SU-DHL-6 (cell line): ENCODE measurements around the gene HTR3B.

ENCODE experiments used
- H2AFZ ChIP-seq: fragments of 200-600 bp; sonication (generic); 2 replicates; pipeline ENCODE4 v1.6.1; 2014; ENCODE audit warnings: low read depth, mild to moderate bottlenecking, moderate library complexity, mixed read lengths, antibody characterized with exemption, low read length; ENCODE audit not compliant: severe bottlenecking
- H3F3A ChIP-seq: fragments of 200-600 bp; shearing (Covaris generic); 2 replicates; pipeline ENCODE4 v1.6.0; 2016; ENCODE audit warnings: antibody characterized with exemption, mild to moderate bottlenecking; ENCODE audit not compliant: insufficient read depth
- H3K27ac ChIP-seq: fragments of 200-600 bp; sonication (generic); 2 replicates; pipeline ENCODE4 v1.5.1; 2016; ENCODE audit warnings: low read depth, mild to moderate bottlenecking, low read length, moderate library complexity, mixed read lengths
- H3K27me3 ChIP-seq: fragments of 200-600 bp; sonication (generic), shearing (Covaris generic); 2 replicates; pipeline ENCODE4 v1.6.0; 2014; ENCODE audit warnings: mild to moderate bottlenecking, low read length
- H3K36me3 ChIP-seq: fragments of 200-600 bp; sonication (generic); 2 replicates; pipeline ENCODE4 v1.6.1; 2014; ENCODE audit warnings: mild to moderate bottlenecking, low read length, mixed read lengths
- H3K4me2 ChIP-seq: fragments of 300-600, 200-600 bp; shearing (Covaris generic), sonication (generic); 2 replicates; pipeline ENCODE4 v1.6.0; 2014; ENCODE audit warnings: low read length, low read depth, mild to moderate bottlenecking; ENCODE audit not compliant: poor library complexity, severe bottlenecking
- H3K4me3 ChIP-seq: fragments of 200-600 bp; sonication (generic); 2 replicates; pipeline ENCODE4 v1.5.1; 2014; ENCODE audit warnings: antibody characterized with exemption, low read length, mild to moderate bottlenecking, mixed read lengths; ENCODE audit not compliant: insufficient read depth, poor library complexity, severe bottlenecking
- H3K79me2 ChIP-seq: fragments of 200-600 bp; sonication (generic); 2 replicates; pipeline ENCODE4 v1.6.1; 2014; ENCODE audit warnings: mild to moderate bottlenecking, low read length, moderate library complexity; ENCODE audit not compliant: insufficient read depth
- H3K9ac ChIP-seq: fragments of 200-600 bp; sonication (generic); 2 replicates; pipeline ENCODE4 v1.7.0; 2014; ENCODE audit warnings: mild to moderate bottlenecking, low read length
- H3K9me2 ChIP-seq: fragments of 200-600 bp; sonication (generic); replicated peaks from 2 replicates; pipeline ENCODE4 v1.6.1; 2014; ENCODE audit warnings: low read length; ENCODE audit not compliant: insufficient read depth
- H3K9me3 ChIP-seq: fragments of 200-600 bp; sonication (generic); 2 replicates; pipeline ENCODE4 v1.6.1; 2014; ENCODE audit warnings: low read length, mixed read lengths; ENCODE audit not compliant: insufficient read depth
- H4K20me1 ChIP-seq: fragments of 200-600 bp; sonication (generic); 2 replicates; pipeline ENCODE4 v1.6.1; 2014; ENCODE audit warnings: low read depth, mild to moderate bottlenecking, antibody characterized with exemption, low read length, moderate library complexity, mixed read lengths
- EZH2phosphoT487 ChIP-seq: fragments of 200-600 bp; sonication (generic), shearing (Covaris generic); conservative IDR thresholded peaks from 2 replicates; pipeline ENCODE4 v1.6.1; 2018; ENCODE audit warnings: mild to moderate bottlenecking, antibody characterized with exemption, low read length, moderate library complexity, mixed read lengths
- TF ChIP-seq, protein P1 (sequence below): fragments of 200-600 bp; sonication (generic); IDR thresholded peaks from one replicate; pipeline ENCODE4 v1.5.1; 2017; ENCODE audit warnings: antibody characterized with exemption, mild to moderate bottlenecking, low read length, moderate library complexity; ENCODE audit not compliant: insufficient read depth, poor library complexity, severe bottlenecking

HTR3B gene

DNA sequence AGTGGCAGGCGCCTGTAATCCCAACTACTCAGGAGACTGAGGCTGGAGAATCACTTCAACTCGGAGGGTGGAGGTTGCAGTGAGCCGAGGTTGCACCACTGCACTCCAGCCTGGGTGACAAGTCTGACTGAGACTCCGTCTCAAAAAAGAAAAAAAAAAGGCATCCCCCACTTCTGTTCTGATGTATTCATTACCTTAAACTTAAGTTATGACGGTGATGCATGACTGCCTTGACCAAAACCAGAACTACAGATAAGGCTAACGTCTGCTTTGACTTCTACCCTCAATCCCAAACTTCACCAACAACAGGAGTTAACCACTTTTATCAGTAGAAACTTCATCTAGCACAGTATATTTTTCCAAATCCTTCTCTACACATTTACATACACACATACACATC, 80.2 kb downstream of the HTR3B start:
- Histone ChIP-seq H3K27ac (no peak overlapping the region), H3K36me3 (no peaks in the 10 kb centered on the region), H3K9ac (no peak overlapping the region), H3K27me3 (no peaks in the 10 kb centered on the region), H4K20me1 (no peaks in the 10 kb centered on the region), H3K4me2 (no peak overlapping the region), H3K9me3 (no peaks in the 10 kb centered on the region), H3F3A (no peaks in the 10 kb centered on the region), H2AFZ (no peak overlapping the region), H3K4me3 (no peak overlapping the region), H3K9me2 (no peaks in the 10 kb centered on the region), H3K79me2 (no peaks in the 10 kb centered on the region)
- TF ChIP-seq, protein P1, sequence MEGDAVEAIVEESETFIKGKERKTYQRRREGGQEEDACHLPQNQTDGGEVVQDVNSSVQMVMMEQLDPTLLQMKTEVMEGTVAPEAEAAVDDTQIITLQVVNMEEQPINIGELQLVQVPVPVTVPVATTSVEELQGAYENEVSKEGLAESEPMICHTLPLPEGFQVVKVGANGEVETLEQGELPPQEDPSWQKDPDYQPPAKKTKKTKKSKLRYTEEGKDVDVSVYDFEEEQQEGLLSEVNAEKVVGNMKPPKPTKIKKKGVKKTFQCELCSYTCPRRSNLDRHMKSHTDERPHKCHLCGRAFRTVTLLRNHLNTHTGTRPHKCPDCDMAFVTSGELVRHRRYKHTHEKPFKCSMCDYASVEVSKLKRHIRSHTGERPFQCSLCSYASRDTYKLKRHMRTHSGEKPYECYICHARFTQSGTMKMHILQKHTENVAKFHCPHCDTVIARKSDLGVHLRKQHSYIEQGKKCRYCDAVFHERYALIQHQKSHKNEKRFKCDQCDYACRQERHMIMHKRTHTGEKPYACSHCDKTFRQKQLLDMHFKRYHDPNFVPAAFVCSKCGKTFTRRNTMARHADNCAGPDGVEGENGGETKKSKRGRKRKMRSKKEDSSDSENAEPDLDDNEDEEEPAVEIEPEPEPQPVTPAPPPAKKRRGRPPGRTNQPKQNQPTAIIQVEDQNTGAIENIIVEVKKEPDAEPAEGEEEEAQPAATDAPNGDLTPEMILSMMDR = no peak
- TF ChIP-seq EZH2phosphoT487 = no peak

DNA sequence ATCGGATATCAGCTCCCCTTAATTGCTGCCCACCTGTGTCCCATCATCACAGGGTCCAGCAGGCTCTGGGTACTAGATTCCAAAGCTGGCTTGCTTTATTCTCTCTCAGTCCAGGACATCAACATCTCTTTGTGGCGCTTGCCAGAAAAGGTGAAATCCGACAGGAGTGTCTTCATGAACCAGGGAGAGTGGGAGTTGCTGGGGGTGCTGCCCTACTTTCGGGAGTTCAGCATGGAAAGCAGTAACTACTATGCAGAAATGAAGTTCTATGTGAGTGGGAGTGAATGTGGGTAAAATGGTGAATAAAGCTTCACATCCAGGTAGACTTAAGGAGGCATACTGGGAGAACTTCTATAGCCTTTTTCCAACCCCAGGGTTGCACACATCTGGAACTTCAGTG, 81.3 kb downstream of the HTR3B start:
- H3K9me3 ChIP-seq = no peaks in the 10 kb centered on the region
- H4K20me1 ChIP-seq = no peaks in the 10 kb centered on the region
- H3K9ac ChIP-seq = no peak overlapping the region
- H3K9me2 ChIP-seq = no peaks in the 10 kb centered on the region
- no peak overlapping the region for H3K27ac ChIP-seq
- no peak overlapping the region for H2AFZ ChIP-seq
- no peaks in the 10 kb centered on the region for H3F3A ChIP-seq
- H3K36me3 ChIP-seq = no peaks in the 10 kb centered on the region
- TF ChIP-seq, protein P1 = no peak
- TF ChIP-seq EZH2phosphoT487 = no peak
- no peaks in the 10 kb centered on the region for H3K27me3 ChIP-seq
- H3K79me2 ChIP-seq = no peaks in the 10 kb centered on the region
- H3K4me2 ChIP-seq = no peak overlapping the region
- no peak overlapping the region for H3K4me3 ChIP-seq

DNA sequence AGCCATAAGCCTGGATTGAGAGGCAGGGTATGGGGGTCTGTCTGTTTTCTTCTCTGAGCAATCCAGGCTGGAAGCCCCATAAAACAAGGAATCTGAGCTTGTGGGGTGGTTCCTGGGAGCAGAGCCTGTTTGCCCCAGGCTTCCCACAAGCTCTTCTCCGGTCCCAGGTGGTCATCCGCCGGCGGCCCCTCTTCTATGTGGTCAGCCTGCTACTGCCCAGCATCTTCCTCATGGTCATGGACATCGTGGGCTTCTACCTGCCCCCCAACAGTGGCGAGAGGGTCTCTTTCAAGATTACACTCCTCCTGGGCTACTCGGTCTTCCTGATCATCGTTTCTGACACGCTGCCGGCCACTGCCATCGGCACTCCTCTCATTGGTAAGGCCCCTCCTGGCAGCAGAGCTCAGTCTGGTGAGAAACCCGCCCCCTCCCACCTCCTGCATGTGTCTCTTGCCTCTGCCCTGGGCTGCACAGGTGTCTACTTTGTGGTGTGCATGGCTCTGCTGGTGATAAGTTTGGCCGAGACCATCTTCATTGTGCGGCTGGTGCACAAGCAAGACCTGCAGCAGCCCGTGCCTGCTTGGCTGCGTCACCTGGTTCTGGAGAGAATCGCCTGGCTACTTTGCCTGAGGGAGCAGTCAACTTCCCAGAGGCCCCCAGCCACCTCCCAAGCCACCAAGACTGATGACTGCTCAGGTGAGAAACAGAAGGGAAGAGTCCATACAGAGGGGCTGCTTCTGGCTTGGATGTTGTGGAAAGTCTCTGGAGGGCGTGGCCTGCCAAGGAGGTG, 82.0 kb downstream of the HTR3B start:
- no peaks in the 10 kb centered on the region for H3K9me2 ChIP-seq
- TF ChIP-seq, protein P1 = no peak
- no peak for TF ChIP-seq EZH2phosphoT487
- no peak overlapping the region for H3K4me3 ChIP-seq
- no peak overlapping the region for H3K27ac ChIP-seq
- H3K9me3 ChIP-seq = no peaks in the 10 kb centered on the region
- no peak overlapping the region for H3K9ac ChIP-seq
- no peaks in the 10 kb centered on the region for H3K36me3 ChIP-seq
- no peaks in the 10 kb centered on the region for H4K20me1 ChIP-seq
- no peaks in the 10 kb centered on the region for H3K79me2 ChIP-seq
- H2AFZ ChIP-seq = no peak overlapping the region
- H3K4me2 ChIP-seq = no peak overlapping the region
- no peaks in the 10 kb centered on the region for H3K27me3 ChIP-seq
- H3F3A ChIP-seq = no peaks in the 10 kb centered on the region
